HG02588 (cell line): ENCODE results near the gene DGKH.

ENCODE experiments used
- ATAC-seq: cut with Tn5 transposase; IDR thresholded peaks from one replicate; pipeline ENCODE4 v1.9.1; 2021; ENCODE audit warnings: mild to moderate bottlenecking, moderate library complexity; ENCODE audit not compliant: unreplicated experiment

The DGKH gene

GRCh38 chr13:42274386-42275097 is 226.1 kb downstream of the DGKH start:
- no peak for ATAC-seq

- no peak for ATAC-seq
These were observed 226.6 kb downstream of the DGKH start for GRCh38 chr13:42275098-42275471.

DNA sequence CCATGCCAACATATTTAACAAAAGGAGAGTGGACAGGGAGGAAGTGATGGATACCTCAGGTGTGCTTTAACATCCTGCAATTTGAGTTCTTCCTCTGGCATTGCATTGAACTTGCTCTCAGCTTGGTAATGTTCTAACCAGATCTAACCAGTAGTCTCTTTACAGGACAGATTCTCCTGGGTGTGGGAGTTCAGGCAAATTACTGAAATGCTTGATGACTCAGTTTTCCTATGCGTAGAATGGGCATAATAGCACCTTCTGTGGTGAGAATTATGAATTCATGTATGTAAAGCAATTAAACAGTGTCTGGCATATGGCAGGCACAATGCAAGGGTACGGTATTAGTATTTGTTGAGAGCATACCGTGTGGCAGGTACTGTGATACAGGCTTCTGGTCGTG is 227.1 kb downstream of the DGKH start:
- no peak for ATAC-seq

- no peak for ATAC-seq
These were observed 228.2 kb downstream of the DGKH start for GRCh38 chr13:42276683-42277082.

GRCh38 chr13:42277618-42278276 is 229.3 kb downstream of the DGKH start:
- no peak for ATAC-seq

DNA sequence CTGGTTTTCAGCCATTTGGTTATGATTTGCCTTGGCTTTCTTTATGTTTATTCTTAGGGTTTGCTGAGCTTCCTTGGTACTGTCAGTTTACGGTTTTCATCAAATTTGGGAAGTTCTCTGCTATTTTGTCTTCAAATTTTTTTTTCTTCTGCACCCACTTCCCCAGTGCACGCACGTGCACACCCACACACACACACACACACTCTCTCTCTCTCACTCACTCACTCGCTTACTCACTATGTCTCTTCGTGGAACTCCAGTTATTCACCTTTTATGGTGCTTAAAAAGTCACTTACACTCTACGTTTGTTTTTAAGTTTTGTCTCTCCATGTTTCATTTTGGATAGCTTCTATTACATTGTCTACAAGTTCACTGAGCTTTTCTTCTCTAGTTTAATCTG is 230.6 kb downstream of the DGKH start:
- ATAC-seq, result no peak

GRCh38 chr13:42279986-42280385 is 231.5 kb downstream of the DGKH start:
- ATAC-seq, result no peak

GRCh38 chr13:42280537-42280936 is 232.1 kb downstream of the DGKH start:
- no peak for ATAC-seq

DNA sequence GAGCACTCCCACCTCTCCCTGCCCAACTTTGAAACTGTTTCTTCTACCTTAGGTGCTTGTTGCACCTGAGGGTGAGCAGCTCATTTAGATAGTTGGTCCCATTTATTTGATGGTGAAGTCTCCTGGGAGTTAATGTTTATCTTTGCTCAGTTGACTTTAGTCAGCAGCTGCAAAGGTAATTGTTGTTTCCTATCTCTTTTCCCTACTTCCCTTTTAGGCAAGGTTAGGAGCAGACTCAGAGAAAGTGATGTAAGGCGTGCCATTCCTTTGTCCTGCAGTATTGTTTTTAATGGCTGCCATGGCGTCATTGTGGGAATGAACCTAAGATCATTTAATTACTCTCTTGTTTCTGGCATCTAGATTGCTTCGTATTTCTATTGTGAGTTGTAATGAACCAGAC is 235.1 kb downstream of the DGKH start:
- ATAC-seq, result no peak

DNA sequence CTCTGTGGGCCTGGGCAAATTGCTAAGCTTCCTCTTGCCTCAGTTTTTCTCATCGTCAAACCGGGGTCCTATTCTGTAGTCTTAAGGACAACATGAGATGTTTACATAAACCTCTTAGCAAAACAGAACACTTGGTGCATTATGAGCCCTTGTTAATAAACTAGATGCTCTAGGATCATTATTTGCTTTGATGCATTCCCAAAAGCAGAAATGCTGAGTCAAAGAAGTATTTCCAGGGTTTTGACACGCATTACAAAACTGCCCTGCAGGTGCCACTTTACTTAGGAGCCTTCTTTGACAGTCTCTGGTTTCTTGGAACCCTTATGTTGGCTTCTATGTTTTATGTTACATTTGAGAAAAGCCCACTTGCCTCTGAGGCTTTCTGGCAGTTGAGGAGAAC is 235.6 kb downstream of the DGKH start:
- no peak for ATAC-seq
